22Rv1 (cell line): ENCODE measurements around the gene CAMTA1.

ENCODE experiments used
- ZFX ChIP-seq: fragments of 450-650 bp; IDR thresholded peaks from 2 replicates; pipeline ENCODE4 v1.6.1; 2017; ENCODE audit warnings: antibody characterized with exemption, borderline replicate concordance
- TF ChIP-seq, protein P1 (sequence below): fragments of 450-650 bp; IDR thresholded peaks from 2 replicates; pipeline ENCODE4 v1.5.1; 2017; ENCODE audit warnings: mild to moderate bottlenecking

DNA sequence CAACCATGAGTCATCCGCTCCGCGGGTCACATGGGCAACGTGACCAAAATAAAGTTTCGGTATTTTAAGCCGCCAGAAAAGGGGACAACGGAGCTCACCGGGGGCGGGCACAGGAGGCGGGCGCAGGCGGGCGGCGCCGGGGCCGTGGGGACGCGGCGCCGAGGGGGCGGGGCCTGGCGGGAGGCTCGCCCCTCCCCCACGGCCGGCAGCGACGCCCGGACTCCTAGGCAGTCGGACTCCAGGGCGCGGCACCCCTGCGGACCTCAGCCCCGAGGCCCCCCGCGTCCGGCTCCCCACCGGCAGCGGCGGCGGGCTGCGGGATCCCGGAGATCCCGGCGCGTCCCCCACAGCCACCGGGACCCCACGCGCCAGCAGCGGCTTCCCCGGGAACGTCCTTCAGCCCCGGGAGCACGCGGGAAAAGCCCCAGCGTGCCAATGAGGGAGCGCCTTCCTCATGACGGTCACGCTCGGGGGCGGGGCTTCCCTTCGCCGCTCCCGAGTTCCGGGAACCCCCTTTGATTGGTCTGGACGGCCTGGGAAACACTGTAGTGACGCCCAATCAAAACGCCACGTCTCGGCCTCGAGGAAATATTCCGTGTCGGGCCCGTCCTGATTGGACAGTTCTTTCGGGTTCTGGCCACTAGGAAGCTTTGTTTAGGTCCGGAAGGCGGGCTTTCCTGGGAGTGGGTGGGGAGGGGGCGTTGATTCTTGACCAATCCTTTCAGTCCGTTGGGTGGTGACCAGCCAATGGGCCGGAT lies 515 bp upstream of the CAMTA1 start:
- TF ChIP-seq, protein P1, sequence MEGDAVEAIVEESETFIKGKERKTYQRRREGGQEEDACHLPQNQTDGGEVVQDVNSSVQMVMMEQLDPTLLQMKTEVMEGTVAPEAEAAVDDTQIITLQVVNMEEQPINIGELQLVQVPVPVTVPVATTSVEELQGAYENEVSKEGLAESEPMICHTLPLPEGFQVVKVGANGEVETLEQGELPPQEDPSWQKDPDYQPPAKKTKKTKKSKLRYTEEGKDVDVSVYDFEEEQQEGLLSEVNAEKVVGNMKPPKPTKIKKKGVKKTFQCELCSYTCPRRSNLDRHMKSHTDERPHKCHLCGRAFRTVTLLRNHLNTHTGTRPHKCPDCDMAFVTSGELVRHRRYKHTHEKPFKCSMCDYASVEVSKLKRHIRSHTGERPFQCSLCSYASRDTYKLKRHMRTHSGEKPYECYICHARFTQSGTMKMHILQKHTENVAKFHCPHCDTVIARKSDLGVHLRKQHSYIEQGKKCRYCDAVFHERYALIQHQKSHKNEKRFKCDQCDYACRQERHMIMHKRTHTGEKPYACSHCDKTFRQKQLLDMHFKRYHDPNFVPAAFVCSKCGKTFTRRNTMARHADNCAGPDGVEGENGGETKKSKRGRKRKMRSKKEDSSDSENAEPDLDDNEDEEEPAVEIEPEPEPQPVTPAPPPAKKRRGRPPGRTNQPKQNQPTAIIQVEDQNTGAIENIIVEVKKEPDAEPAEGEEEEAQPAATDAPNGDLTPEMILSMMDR: no peak
- no peak for TF ChIP-seq ZFX
